Stimulated activated CD4-positive, alpha-beta T cell treated with anti-CD3 and anti-CD28 coated beads, TNF-alpha, amount 100 ng/mL, for 1 hour (primary cell): ENCODE results near the gene TANGO6.

ENCODE experiments used
- DNase-seq, 3 donors: peaks; one replicate each; pipeline ENCODE4 v3.0.0-alpha.2; 2020; ENCODE audit warnings: low read depth in 3 of 3, low spot score in 1 of 3

The TANGO6 gene

GRCh38 chr16:68907297-68907696 is 64.0 kb downstream of the TANGO6 start:
- no peak for DNase-seq

- no peak for DNase-seq
Measured at GRCh38 chr16:68907781-68908181, 64.5 kb downstream of the TANGO6 start.

GRCh38 chr16:68909099-68909733 is 65.9 kb downstream of the TANGO6 start:
- no peak for DNase-seq

- DNase-seq = no peak
Measured at GRCh38 chr16:68910051-68910450, 66.7 kb downstream of the TANGO6 start.

GRCh38 chr16:68915589-68915988 is 72.3 kb downstream of the TANGO6 start:
- DNase-seq = no peak

GRCh38 chr16:68917541-68917940 is 74.2 kb downstream of the TANGO6 start:
- no peak for DNase-seq

- DNase-seq = no peak
Measured at GRCh38 chr16:68920349-68920748, 77.0 kb downstream of the TANGO6 start.

- DNase-seq = no peak
Measured at GRCh38 chr16:68921637-68922036, 78.3 kb downstream of the TANGO6 start.

- DNase-seq = no peak
Measured at GRCh38 chr16:68923116-68923515, 79.8 kb downstream of the TANGO6 start.

GRCh38 chr16:68927018-68927417 is 83.7 kb downstream of the TANGO6 start:
- no peak for DNase-seq

GRCh38 chr16:68931196-68931595 is 87.9 kb downstream of the TANGO6 start:
- no peak for DNase-seq

- no peak for DNase-seq
Measured at GRCh38 chr16:68934402-68934801, 91.1 kb downstream of the TANGO6 start.

GRCh38 chr16:68935008-68935407 is 91.7 kb downstream of the TANGO6 start:
- DNase-seq = no peak

- DNase-seq = no peak
Measured at GRCh38 chr16:68936736-68937631, 93.7 kb downstream of the TANGO6 start.

GRCh38 chr16:68939692-68940320 is 96.5 kb downstream of the TANGO6 start:
- DNase-seq = no peak

GRCh38 chr16:68940816-68941215 is 97.5 kb downstream of the TANGO6 start:
- no peak for DNase-seq

GRCh38 chr16:68943961-68944360 is 100.6 kb downstream of the TANGO6 start:
- DNase-seq = no peak

- no peak for DNase-seq
Measured at GRCh38 chr16:68948230-68948910, 105.0 kb downstream of the TANGO6 start.

- no peak for DNase-seq
Measured at GRCh38 chr16:68951991-68952877, 108.9 kb downstream of the TANGO6 start.

- no peak for DNase-seq
Measured at GRCh38 chr16:68954911-68955635, 111.7 kb downstream of the TANGO6 start.
